SH-SY5Y (cell line): ENCODE data around the gene STX7.

Experiments
- GATA2 ChIP-seq: IDR thresholded peaks from 2 replicates; pipeline ENCODE4 v1.6.1; 2011; ENCODE audit warnings: mild to moderate bottlenecking, low read depth, low read length
- GATA3 ChIP-seq: IDR thresholded peaks from 2 replicates; pipeline ENCODE4 v1.6.1; 2011; ENCODE audit warnings: low read depth, mild to moderate bottlenecking, low read length, moderate library complexity

The STX7 gene

DNA sequence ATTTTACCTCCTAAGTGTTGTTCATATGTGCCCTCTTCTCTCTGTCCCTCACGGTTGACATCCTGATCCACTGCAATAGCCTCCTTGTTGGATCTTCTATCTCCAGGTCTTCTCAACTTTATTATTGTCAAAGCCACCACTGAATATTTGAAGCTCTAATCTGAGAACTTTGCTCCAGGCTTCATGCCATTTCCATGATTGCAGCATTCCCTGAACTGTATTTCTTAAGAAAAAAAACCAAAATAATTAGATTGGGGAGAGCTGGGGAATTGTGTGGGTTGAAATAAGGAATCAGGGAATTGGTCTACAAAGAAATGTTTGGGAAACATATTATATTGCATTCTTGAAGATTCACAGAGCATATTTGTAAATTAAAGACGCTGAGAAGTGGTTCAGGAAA, 2.5 kb upstream of the STX7 start:
- TF ChIP-seq GATA3 (no peak), GATA2 (no peak)

DNA sequence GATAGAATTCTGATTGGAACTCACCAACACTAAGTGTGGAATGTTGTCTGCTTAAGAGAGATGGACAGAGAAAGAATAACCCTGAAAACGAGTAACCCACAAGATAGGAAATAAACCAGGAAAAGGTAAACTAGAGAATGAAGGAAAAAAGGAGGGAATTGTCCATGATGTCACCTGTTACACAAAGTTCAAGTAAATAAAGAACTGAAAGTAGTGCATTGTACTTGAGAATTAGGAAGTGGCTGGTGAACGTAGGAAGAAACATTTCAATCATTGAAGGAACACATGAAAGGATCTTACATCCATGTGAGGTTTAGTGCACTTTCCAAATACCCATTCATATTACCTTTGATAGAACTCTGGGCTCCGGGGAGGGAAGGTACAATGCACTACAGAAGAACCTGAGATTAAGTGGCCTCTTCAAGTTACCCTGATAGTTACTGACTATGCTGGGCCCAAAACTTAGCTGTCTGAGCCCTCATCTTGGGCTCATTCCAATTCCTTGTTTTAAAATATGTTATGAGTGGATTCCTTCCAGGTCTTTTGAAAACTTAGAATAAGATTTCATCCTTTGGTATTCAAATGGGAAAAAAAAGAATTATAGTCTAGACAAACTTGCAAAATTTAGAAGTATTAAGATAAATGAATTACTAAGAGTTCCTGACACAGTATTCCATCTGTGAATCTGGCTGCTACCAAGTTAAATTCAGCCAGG, 1.1 kb upstream of the STX7 start:
- TF ChIP-seq GATA2 = no peak
- no peak for TF ChIP-seq GATA3

DNA sequence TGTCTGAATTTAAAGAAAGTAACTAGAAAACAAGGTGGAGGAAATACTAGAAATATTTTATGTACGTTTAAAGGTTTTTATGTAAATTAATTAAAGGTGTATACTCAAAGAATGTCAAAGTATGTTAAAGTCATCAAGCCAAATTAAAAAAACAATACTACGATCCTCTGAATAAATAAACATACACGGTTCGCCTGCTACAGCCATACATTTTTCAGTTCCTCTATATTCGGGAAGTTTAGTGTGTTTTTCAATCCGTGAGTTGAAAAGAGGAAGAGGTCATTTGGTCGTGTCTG, 626 bp downstream of the STX7 start:
- TF ChIP-seq GATA2 (no peak), GATA3 (no peak)

GRCh38 chr6:132511831-132512220, 1.1 kb downstream of the STX7 start:
- TF ChIP-seq GATA2 (no peak), GATA3 (no peak)

GRCh38 chr6:132511210-132511830, 1.6 kb downstream of the STX7 start:
- TF ChIP-seq GATA2 = no peak
- no peak for TF ChIP-seq GATA3

DNA sequence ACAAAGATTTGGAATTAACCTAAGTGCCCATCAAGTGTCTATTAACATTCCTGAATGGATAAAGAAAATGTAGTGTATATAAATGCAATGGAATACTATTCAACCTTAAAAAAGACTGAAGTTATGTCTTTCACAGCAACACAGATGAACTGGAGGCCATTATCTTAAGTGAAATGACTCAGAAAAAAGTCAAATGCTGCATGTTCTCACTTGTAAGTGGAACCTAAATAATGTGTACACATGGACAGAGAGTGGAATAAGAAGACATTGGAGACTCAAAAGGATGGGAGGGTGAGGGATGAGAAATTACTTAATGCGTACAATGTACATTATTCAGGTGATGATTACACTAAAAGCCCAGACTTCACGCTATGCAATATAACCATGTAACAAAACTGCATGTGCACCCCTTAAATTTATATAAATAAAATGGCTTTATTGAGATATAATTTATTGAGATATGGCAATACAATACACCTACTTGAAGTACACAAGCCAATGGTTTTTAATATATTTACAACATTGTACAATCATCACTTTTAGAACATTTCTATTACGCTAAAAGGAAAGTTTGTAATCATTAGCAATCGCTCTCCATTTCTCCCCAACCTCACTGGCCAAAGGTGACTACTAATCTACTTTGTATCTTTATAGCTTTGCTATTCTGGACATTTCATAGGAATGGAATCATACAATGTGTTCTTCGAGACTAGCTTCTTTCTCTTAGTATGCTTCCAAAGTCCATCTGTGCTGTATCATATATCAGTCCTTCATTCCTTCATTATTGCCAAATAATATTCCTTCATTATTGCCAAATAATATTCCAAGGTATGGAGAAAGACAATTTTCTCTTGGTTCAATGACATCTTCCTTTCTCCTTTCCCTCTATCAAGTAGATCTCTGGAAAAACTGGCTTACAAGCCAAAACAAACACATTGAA, 5.8 kb downstream of the STX7 start:
- TF ChIP-seq GATA3 = no peak
- no peak for TF ChIP-seq GATA2

DNA sequence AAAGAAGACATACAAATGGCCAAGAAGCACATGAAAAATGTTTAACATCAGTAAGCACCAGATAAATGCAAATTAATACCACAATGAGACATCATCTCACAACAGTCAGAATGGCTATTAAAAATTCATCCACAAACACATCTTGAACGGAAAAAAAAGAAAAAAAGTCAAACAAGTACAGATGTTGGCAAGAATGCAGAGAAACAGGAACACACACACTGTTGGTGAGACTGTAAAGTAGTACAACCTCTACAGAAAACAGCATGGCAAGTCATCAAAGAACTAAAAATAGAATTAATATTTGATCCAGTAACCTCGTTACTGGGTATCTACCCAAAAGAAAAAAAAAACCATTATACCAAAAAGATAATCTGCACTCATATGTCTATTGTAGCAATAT, 6.5 kb downstream of the STX7 start:
- TF ChIP-seq GATA2 (no peak), GATA3 (no peak)

- TF ChIP-seq GATA2 = no peak
- TF ChIP-seq GATA3 = no peak
These were observed 7.8 kb downstream of the STX7 start for GRCh38 chr6:132505158-132505557.

DNA sequence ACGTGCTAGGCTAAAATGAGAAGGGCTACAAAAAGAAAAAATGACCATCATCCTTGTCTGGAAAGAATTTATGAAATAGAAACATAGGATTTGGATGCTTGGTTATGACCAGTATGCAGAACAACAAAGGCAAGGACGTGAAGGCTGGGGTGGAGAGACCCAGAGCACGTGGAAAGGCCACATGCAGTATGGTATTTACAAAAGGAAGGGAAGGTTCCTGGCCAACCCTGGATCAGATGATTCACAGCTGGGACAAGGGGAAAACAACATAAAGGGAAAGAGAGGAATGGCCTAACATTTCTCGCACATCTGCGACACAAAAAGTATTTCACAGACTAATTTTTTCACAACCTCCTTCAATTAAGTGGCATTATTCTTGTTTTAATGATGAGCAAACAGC, 8.2 kb downstream of the STX7 start:
- TF ChIP-seq GATA3 (no peak), GATA2 (no peak)

GRCh38 chr6:132499757-132500156, 13.2 kb downstream of the STX7 start:
- TF ChIP-seq GATA3 (no peak), GATA2 (no peak)

DNA sequence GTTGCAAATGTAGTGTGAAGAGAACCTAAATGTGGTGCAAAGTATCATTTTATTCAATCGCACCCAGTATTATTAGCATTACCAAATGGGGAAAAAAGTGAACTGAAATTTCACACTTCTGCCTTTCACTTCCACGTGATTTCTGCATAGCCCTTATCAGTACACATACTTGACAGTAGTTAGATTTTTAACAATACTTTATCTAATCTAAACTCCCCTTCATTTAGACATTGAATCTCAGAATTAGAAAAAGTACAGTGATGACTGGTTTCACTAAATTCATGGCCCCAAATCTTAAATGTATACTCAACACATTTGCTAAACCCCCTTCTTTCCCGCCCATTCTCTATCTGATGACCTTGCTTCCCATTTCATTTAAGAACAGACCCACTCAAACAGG, 14.3 kb downstream of the STX7 start:
- no peak for TF ChIP-seq GATA2
- no peak for TF ChIP-seq GATA3

DNA sequence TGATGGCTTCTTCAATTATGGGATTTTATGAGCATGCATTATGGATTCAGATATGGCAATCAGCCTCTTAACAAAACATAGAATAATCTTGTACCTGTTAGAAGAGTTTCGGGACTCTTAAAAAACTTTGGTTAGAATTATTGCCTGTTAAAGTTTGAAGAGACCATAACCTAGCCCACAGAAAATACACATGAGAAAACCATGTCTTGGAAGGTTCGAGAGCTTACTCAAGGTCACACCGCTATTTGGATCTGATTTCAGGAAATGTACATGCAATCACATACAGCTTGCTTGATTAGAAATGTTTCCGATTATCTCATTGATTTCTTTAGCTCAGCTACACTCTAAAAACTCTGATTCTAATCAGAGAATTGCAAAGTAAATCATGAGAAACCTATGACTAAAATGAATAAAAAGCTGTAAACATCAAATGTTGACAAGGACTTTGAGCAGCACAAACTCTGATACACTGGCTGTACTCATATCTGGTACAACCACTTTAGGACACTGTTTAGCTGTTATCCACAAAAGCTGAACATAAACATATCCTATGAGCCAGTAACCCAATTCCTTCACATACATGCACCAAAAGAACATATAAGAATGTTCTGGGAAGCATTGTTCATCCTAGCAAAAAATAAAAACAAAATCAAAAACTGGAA, 16.3 kb downstream of the STX7 start:
- TF ChIP-seq GATA2 = no peak
- no peak for TF ChIP-seq GATA3

- TF ChIP-seq GATA3 = no peak
These were observed 17.3 kb downstream of the STX7 start for GRCh38 chr6:132495604-132496079.

DNA sequence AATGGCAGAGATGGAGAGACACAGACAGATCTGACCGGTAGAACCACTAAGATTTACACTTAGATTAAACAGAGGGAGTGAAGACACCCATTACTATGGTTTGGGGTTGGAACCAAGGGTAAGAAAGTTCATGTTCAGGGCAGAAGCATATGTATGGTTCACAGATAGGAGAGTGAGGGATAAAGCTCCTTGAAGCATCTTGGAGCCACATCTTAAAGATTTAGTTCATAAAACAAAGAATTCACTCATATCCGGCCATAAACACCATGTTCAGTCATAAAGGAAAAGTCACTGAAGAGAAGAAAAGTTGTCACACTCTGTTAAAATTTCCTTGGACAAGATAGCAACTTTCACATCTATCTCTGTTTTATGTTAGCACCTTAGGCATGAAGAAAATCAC, 18.0 kb downstream of the STX7 start:
- no peak for TF ChIP-seq GATA3
- TF ChIP-seq GATA2 = no peak

DNA sequence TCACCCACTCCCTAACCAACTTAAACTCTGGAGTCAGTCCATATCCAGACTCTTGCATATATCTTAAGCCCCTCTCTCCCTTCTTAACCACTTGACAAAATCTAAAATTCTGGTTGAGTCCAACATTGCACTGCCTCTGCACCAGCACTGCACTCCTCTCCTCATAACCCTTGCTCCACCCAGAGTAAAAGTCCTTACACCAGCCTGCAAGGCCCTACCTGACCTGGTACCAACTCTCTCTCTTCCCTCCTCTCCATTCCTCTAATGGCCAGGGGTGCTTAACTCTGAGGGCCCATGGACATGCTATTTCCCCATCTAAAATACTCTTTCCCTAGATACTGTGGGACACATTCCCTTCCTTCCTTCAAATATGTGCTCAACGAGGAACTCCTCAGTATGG, 21.0 kb downstream of the STX7 start:
- TF ChIP-seq GATA3 (no peak), GATA2 (no peak)
